Fibroblast of villous mesenchyme (primary cell): ENCODE results near the gene CGB7. TPM values are rescaled to one million over a fixed set of nuclear protein-coding genes. Genes with fewer than 3 reads are reported as not detected.
"Not testable (repeated sequence)": the region's sequence is repeated elsewhere in the genome, so short reads cannot be mapped to it uniquely, and the experiment has no call there.

Experiments used
- DNase-seq: peaks from one replicate; pipeline ENCODE4 v3.0.0-alpha.2; 2010; ENCODE audit warnings: low read depth
- H3K4me3 ChIP-seq: 2 replicates; pipeline ENCODE4 v1.5.1; 2011; ENCODE audit warnings: low read depth, mild to moderate bottlenecking, low read length
- CTCF ChIP-seq: IDR thresholded peaks from 2 replicates; pipeline ENCODE4 v1.5.1; 2012; ENCODE audit warnings: low read depth, mild to moderate bottlenecking, low read length; ENCODE audit not compliant: insufficient read depth
- total RNA-seq: library from RNA; depleted of rRNA; stranded (reverse); fragments of >200 nt; gene quantifications from 2 replicates; pipeline ENCODE4 v1.2.3, GENCODE V29; 2012

The CGB7 gene
- total RNA-seq, 1 donor: under 0.01 TPM

GRCh38 chr19:49031642-49032301 is 25.8 kb downstream of the CGB7 start, which contains the start of gene CGB2:
CGB2 (plus strand) TSS chr19:49031890; CDS start chr19:49032096, 206 bp downstream.
- H3K4me3 ChIP-seq, DNase-seq: not testable (repeated sequence)
- TF ChIP-seq CTCF: peak; percentile 34

GRCh38 chr19:49030323-49030722 is 27.2 kb downstream of the CGB7 start:
- not testable (repeated sequence) for H3K4me3 ChIP-seq, DNase-seq

GRCh38 chr19:49029749-49030148 is 27.8 kb downstream of the CGB7 start:
- not testable (repeated sequence) for H3K4me3 ChIP-seq, DNase-seq

- H3K4me3 ChIP-seq, DNase-seq: not testable (repeated sequence)
These were observed 28.9 kb downstream of the CGB7 start for GRCh38 chr19:49028686-49029085.

- H3K4me3 ChIP-seq, DNase-seq: not testable (repeated sequence)
These were observed 31.9 kb downstream of the CGB7 start for GRCh38 chr19:49025599-49025998.

- DNase-seq: not testable (repeated sequence)
These were observed 32.5 kb downstream of the CGB7 start for GRCh38 chr19:49025088-49025487.

GRCh38 chr19:49024233-49024632 is 33.3 kb downstream of the CGB7 start, which contains the start of gene CGB3:
CGB3 (minus strand) TSS chr19:49024333; CDS start chr19:49023971, 362 bp downstream.
- DNase-seq, H3K4me3 ChIP-seq: not testable (repeated sequence)

More at GRCh38 chr19:49025088-49025487, 32.5 kb downstream of the CGB7 start:
- H3K4me3 ChIP-seq: not testable (repeated sequence)

GRCh38 chr19:49022116-49022515 is 35.4 kb downstream of the CGB7 start:
- no peak for DNase-seq
- no peak overlapping the region for H3K4me3 ChIP-seq
- no peak for TF ChIP-seq CTCF

GRCh38 chr19:49020931-49021895 is 36.3 kb downstream of the CGB7 start:
- DNase-seq: peak; percentile 34
- no peak overlapping the region for H3K4me3 ChIP-seq
- TF ChIP-seq CTCF: no peak

- no peak overlapping the region for H3K4me3 ChIP-seq
- no peak for DNase-seq
- TF ChIP-seq CTCF: no peak
These were observed 37.2 kb downstream of the CGB7 start for GRCh38 chr19:49020342-49020741.
